Fibroblast of mammary gland (primary cell): ENCODE measurements around the gene TJP2.
A peak's percentile ranks its signal among the peaks of the same experiment; 100 is the strongest.

ENCODE experiments used
- DNase-seq: peaks from one replicate; pipeline ENCODE4 v3.0.0-alpha.2; 2010; ENCODE audit warnings: low read depth
- H3K4me3 ChIP-seq: 2 replicates; pipeline ENCODE4 v1.5.1; 2011; ENCODE audit warnings: low read depth, mild to moderate bottlenecking, low read length, moderate library complexity; ENCODE audit not compliant: control insufficient read depth
- TF ChIP-seq, protein P1 (sequence below): conservative IDR thresholded peaks from 2 replicates; pipeline ENCODE4 v1.5.1; 2011; ENCODE audit warnings: low read depth, low read length, inconsistent platforms; ENCODE audit not compliant: control insufficient read depth, insufficient read depth

TJP2 gene

DNA sequence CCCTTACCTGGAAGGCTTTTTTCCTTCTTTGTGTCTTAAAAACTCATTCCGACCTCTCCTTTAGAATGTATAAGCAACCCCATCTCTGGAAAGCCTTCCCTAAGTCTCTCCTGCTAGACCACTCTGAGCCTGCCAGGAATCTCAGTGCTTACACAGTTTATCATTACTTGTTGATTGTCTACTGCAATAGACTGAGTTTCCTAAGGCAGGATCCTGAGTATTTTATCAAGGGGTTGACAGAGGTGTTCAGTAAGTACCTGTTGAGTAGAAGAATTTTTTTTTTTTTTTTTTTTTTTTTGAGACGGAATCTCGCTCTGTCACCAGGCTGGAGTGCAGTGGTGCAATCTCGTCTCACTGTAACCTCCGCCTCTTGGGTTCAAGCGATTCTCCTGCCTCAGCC, 2.6 kb upstream of the TJP2 start:
- no peak overlapping the region for H3K4me3 ChIP-seq
- no peak for DNase-seq
- TF ChIP-seq, protein P1, sequence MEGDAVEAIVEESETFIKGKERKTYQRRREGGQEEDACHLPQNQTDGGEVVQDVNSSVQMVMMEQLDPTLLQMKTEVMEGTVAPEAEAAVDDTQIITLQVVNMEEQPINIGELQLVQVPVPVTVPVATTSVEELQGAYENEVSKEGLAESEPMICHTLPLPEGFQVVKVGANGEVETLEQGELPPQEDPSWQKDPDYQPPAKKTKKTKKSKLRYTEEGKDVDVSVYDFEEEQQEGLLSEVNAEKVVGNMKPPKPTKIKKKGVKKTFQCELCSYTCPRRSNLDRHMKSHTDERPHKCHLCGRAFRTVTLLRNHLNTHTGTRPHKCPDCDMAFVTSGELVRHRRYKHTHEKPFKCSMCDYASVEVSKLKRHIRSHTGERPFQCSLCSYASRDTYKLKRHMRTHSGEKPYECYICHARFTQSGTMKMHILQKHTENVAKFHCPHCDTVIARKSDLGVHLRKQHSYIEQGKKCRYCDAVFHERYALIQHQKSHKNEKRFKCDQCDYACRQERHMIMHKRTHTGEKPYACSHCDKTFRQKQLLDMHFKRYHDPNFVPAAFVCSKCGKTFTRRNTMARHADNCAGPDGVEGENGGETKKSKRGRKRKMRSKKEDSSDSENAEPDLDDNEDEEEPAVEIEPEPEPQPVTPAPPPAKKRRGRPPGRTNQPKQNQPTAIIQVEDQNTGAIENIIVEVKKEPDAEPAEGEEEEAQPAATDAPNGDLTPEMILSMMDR: no peak

DNA sequence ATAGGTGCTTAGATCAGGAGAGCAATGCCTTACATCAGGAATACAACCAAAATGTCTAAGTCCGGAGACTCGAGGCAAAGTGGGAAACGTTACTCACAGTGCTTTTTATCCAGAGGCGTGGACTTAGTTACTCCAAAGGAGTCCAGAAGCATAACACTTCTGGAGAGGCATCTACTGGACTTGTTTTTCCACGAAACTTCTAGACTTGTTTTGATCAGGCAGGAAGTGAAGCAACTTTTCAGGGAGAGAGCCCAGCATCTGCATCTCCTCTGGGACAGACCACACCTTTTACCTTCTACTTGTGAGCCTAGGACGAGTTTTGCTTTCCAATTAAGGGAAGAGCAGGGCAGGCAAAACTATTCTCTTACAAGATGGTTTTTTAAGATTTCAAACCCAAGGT, 1.2 kb upstream of the TJP2 start:
- no peak overlapping the region for H3K4me3 ChIP-seq
- no peak for DNase-seq
- TF ChIP-seq, protein P1: no peak

DNA sequence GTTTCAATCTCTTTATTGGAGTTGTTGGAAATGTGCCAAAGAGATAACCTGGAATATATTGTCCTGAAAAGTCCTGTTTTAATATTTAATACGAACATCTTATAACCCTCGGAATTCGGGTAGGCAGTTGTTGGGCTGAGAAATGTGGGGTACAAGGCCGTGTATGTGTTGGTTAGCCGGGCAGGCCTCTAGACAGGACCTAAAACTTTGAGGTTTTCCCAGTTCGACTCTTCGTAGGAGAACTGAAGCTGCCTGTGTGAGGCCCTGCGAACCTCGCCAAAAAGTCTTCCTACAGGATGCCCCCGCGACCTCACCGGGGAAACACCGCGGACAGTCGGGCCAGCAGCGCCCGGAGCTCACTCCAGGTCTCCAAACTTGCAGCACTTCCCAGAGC, 583 bp upstream of the TJP2 start:
- no peak for DNase-seq
- H3K4me3 ChIP-seq: peak overlapping the region; percentile 46
- TF ChIP-seq, protein P1: no peak

DNA sequence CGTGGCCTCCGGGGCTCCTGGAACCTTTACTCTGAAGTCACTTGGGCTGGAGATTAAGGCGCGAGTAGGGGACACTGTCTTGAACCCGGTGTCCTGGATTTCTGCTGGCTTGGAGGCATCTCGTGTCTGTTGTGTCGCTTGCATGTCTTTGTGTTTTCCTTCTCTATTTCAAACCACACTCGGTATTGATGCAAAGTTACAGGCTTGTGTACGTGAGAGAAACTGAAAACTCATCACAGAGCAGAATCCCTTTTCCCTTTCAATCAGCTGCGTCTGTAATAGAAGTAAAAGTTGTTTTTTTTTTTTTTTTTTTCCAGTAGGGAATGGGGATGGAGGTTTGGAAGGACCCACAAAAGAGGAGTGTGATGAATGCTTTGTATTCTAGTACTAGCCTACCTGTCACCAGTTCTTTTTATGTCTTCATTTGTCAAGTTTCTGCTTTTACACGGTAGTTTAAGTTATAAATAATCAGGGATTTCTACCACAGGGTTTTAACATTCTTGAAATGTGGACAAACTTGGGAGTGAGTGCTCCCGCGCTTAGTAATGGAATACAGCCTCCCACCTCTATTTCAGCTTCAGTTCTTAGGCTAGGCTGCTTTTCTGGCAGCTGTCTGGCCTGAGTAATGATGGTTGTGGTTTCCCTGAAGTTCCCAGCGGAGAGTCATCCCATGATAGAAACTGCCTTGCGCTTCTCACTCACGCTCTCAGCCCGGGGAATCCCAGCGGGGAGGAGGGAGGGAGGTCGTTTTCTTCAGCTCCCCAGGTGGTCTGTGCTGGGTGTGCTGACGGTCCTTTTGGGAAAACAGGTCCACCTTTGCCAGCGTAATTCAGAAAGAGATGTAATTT, 763 bp downstream of the TJP2 start:
- peak overlapping the region; percentile 82 for H3K4me3 ChIP-seq
- TF ChIP-seq, protein P1: no peak
- peak; percentile 98 for DNase-seq

DNA sequence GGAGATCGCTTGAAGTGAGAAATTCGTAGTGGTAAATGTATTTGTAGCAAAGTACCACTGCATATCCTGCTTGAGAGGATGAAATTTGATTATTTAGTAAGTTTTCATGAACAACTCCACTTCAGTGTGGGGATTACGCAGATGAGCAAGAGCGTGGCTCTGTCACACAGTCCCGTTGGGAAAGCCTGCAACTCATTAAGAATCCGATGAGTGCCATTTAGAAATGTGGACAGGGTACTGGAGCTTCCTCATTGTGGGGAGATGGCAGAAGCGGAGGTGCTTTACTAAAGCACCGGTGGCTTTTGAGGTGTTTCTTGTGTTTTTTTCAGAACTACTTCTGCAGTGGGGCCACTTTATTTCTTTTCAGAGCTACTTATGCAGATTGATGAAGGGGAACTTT, 1.4 kb downstream of the TJP2 start:
- peak; percentile 61 for DNase-seq
- TF ChIP-seq, protein P1: no peak
- peak overlapping the region; percentile 82 for H3K4me3 ChIP-seq

DNA sequence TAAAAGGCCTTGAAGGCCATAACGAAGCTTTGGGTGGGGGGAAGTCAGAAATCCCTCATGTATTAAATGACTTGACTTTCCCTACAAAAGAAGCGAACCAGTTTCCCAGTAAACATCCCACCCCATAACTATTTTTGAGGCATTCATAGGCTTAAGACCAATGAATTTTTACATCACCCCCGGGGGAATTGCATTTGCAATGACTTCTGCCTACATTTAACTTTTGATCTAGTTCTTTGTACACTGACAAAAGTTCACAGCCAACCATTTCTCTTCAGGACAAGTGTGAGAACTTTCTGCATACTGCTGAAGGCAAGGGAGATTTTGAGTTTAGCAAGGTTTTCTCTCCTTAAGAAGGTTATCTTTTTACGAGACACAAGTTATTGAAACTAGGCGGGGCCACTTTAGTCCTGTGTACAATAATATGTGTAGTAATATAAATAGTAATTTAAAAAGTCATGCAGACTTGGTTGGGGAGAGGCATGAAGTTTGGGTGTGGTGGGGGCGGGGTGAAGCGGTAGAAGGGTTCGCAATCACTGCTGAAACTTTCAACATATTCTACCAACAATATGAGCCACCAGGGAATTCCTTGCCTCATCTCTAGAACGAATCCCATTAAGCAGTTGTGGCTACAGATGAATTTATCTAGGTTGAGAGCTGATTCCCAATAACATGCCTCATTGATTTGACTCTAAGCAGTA, 2.5 kb downstream of the TJP2 start:
- no peak overlapping the region for H3K4me3 ChIP-seq
- TF ChIP-seq, protein P1: no peak
- DNase-seq: peak; percentile 78
